GM21723 (cell line): ENCODE measurements around the gene RBM8A.
A peak's percentile ranks its signal among the peaks of the same experiment; 100 is the strongest.
"Not testable (repeated sequence)": the region's sequence is repeated elsewhere in the genome, so short reads cannot be mapped to it uniquely, and the experiment has no call there.

ENCODE experiments used
- ATAC-seq: cut with Tn5 transposase; IDR thresholded peaks from one replicate; pipeline ENCODE4 v1.9.1; 2021; ENCODE audit warnings: mild to moderate bottlenecking, moderate library complexity; ENCODE audit not compliant: unreplicated experiment

The RBM8A gene

DNA sequence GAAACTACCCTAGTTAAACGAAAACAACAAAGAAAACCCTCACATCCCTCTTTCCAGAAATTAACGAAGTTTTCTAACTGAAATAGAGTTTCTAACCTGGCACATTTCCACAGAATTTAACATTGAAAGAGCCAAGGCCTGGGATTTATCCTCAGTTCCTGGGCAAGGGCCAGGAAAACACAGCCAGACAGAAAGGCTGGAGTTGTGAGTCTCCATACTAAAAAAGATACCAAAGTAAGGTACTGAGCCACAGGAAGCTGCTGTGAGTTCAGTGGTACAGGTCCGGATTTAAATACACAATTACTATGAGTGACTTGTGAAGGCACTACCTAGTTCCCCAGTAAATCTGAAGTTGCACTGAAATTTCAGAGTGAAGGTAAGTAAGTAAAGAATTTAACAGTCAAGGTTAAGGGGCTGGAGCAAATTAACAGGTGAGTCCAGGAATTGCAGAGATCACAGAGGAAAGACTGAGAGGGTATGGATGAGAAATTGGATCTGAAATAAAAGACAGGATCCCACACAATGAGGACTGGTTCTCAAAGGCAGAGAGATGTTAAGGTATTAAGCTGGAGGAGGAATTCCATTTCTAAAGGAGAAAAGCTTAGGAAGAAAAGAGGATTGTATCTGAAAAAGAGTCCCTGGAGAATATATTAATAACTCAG lies 29.6 kb upstream of the RBM8A start:
- no peak for ATAC-seq

DNA sequence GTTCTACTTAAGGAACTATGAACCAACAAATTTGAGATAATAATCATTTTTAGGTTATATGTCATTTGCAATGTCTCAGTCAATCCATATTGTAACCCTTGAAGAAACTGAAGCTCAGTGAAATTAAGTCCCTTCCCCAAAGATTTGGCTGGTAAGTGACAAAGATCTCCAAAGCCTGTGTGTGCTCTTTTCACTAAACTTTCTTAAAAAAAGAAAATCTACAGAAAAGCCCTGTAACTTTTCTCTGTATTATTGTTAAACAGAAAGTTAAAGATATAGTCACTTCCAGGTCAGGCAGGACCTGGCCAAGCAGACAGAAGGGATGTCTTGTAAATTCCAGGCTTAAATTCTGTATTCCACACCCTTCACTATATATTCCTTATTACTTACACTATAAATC lies 29.1 kb upstream of the RBM8A start:
- no peak for ATAC-seq

- no peak for ATAC-seq
Measured at GRCh38 chr1:145955436-145955835, 28.2 kb upstream of the RBM8A start.

- ATAC-seq, result no peak
Measured at GRCh38 chr1:145953861-145954260, 26.6 kb upstream of the RBM8A start.

DNA sequence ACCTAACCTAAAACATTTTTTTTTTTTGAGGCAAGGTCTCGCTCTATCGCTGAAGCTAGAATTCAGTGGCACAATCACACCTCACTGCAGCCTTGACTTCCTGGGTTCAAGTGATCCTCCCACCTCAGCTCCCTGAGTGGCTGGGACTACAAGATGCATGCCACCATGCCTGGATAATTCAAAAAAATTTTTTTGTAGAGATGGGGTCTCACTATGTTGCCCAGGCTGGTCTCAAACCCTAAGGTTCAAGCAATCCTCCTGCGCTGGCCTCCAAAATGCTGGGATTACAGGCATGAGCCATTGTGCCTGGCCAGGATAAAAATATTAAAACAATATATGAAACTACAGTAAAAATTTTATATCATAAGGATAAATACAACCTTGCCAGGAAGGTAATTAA lies 25.6 kb upstream of the RBM8A start:
- no peak for ATAC-seq

GRCh38 chr1:145951526-145951925 lies 24.2 kb upstream of the RBM8A start:
- no peak for ATAC-seq

GRCh38 chr1:145949219-145949618 lies 21.9 kb upstream of the RBM8A start:
- ATAC-seq, result no peak

- no peak for ATAC-seq
Measured at GRCh38 chr1:145947551-145947950, 20.3 kb upstream of the RBM8A start.

- ATAC-seq, result no peak
Measured at GRCh38 chr1:145946477-145946986, 19.2 kb upstream of the RBM8A start.

DNA sequence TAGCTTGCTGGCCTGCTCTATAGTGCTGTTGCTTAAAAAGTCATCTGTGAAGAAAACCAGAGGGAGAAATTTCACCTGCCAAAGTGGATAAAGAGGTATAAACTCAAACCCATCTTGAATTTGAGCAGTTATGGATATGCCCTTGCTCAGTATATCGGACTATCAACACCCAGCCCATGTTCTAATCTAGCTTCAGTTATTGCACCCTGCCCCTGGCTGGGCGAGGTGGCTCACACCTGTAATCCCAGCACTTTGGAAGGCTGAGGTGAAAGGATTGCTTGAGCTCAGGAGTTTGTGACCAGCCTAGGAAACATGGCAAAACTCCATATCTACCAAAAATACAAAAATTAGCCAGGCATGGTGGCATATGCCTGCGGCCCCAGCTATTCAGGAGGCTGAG lies 17.2 kb upstream of the RBM8A start:
- no peak for ATAC-seq

- no peak for ATAC-seq
Measured at GRCh38 chr1:145942871-145943270, 15.6 kb upstream of the RBM8A start.

DNA sequence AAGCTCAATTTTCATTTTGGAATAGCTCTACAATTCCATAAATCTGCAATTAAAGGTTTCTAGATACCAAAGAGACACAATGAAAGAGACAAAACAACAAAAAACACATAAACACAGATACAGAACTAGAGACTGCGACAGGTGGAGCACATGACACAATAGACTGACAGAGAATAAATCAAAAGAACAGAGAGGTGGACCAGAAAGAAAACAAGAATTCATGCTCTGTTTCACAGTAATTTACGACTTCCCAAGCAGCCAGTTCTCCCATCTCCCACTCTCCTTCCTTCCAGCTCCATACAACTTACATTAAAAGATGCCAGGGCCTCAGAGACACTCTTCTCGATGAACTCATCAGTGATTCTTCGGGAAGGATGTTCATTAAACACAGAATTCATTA lies 15.1 kb upstream of the RBM8A start:
- ATAC-seq, result no peak

DNA sequence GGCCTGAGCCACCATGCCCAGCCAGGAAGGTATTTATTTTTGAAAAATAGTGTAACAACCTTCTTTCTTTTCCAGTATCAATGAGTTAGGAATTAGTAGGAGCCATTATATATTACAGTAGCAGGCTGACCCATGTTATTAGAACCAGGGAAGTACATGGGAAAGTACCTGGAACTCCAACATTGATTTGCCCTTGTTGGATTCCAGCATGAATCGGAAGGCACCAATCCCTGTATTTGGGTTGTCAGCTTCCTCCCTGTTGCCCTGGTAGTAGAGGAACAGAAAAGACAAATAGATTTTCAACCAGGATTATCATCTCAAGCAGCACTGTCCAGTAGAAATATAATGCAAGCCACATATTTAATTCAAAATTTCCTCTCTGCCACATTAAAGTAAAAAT lies 10.2 kb upstream of the RBM8A start:
- no peak for ATAC-seq

DNA sequence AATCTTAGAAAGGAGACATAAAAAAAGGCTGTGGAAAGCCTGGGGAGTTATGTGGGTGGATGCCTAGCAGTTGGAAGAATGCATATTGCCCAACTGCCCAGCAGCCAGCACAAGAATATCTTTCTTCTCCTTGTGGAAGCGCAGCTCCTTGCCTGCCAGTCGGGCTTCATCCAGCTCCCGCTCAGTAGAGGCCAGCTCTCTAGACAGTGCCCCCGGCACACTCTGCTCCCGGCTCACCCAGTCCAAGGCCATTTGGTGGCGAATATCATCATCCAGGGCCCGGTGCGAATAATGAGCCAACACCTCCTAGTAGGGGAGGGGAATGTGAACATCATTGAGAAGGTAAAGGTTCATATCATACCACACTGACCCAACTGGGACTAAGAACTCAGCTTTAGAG lies 9.0 kb upstream of the RBM8A start:
- ATAC-seq, result no peak

- ATAC-seq, result no peak
Measured at GRCh38 chr1:145935708-145936107, 8.4 kb upstream of the RBM8A start.

DNA sequence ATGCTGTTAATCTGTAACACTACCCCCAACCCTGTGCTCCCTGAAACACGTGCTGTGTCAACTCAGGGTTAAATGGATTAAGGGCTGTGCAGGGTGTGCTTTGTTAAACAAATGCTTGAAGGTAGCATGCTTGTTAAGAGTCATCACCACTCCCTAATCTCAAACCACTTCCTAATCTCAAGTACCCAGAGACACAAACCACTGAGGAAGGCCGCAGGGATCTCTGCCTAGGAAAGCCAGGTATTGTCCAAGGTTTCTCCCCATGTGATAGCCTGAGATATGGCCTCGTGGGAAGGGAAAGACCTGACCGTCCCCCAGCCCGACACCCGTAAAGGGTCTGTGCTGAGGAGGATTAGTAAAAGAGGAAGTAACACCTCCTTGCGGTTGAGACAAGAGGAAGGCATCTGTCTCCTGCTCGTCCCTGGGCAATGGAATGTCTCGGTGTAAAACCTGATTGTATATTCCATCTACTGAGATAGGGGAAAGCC lies 5.3 kb upstream of the RBM8A start:
- not testable (repeated sequence) for ATAC-seq

GRCh38 chr1:145927916-145928643 lies 796 bp upstream of the RBM8A start:
- ATAC-seq, result no peak

GRCh38 chr1:145926686-145927062 lies 610 bp downstream of the RBM8A start:
- ATAC-seq, result peak; percentile 8

DNA sequence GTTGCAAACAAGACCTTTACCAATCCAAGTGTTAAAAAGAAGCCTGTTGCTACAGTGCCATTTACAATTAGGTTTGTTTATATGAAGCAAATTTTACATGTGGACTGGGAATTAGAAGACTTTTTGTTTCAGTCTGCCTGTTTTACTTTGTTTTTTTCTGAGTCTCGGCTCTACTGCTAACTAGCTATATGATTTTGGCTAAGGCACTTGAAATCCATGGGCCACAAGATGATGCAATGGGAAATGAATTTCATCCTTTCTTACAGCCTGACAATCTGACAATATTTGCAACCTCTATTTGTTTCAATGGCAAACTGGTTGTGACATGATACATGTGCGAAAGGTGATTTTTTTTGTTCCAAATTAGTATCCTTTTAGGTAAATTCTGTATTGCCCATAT lies 5.0 kb downstream of the RBM8A start:
- ATAC-seq, result no peak

- not testable (repeated sequence) for ATAC-seq
Measured at GRCh38 chr1:145920297-145920696, 7.0 kb downstream of the RBM8A start.

- peak; percentile 85 for ATAC-seq
Measured at GRCh38 chr1:145918992-145919939, 8.0 kb downstream of the RBM8A start.
